ENCODE measurements around the gene UGT2B17. TPM values are rescaled to one million over a fixed set of nuclear protein-coding genes. Genes with fewer than 3 reads are reported as not detected.
"Not testable (repeated sequence)": the region's sequence is repeated elsewhere in the genome, so short reads cannot be mapped to it uniquely, and the experiment has no call there.

UGT2B17 gene
- polyA plus RNA-seq, result not detected

GRCh38 chr4:68576272-68577125 is at the start of gene UGT2B17:
Gene UGT2B17, minus strand, starts transcription at chr4:68576322. Its CDS starts 7,838 bp downstream, at chr4:68568484.
- H3K27me3 Mint-ChIP-seq (ENCODE audit: low read depth in 3 of 3), result peaks cover 0 to 2% (median 2%) of the 10 kb centered on the region in 3 donors
- peaks cover 0 to 23% (median 9%) of the 10 kb centered on the region in 6 donors for H3K9me3 Mint-ChIP-seq
- H3K36me3 Mint-ChIP-seq, result no peaks in the 10 kb centered on the region
- no peak within 1 kb of the TSS for H3K27ac Mint-ChIP-seq
- no peak within 1 kb of the TSS for H3K4me3 Mint-ChIP-seq
- DNase-seq, result no peak
- no peaks in the 10 kb centered on the region for H3K4me1 Mint-ChIP-seq

GRCh38 chr4:68622731-68623130 is 46.6 kb upstream of the UGT2B17 start:
- H3K27me3 Mint-ChIP-seq (ENCODE audit: low read depth in 3 of 3); H3K36me3 Mint-ChIP-seq; H3K27ac Mint-ChIP-seq; DNase-seq; H3K4me1 Mint-ChIP-seq; H3K9me3 Mint-ChIP-seq; H3K4me3 Mint-ChIP-seq: not testable (repeated sequence)

GRCh38 chr4:68617003-68617698 is 41.0 kb upstream of the UGT2B17 start:
- no peak overlapping the region for H3K27ac Mint-ChIP-seq
- H3K4me1 Mint-ChIP-seq, result no peaks in the 10 kb centered on the region
- H3K9me3 Mint-ChIP-seq, result peaks cover 0 to 6% (median 0%) of the 10 kb centered on the region in 6 donors
- no peak overlapping the region for H3K4me3 Mint-ChIP-seq
- no peak for DNase-seq
- peaks cover 0 to 2% (median 0%) of the 10 kb centered on the region in 3 donors for H3K27me3 Mint-ChIP-seq (ENCODE audit: low read depth in 3 of 3)
- H3K36me3 Mint-ChIP-seq, result no peaks in the 10 kb centered on the region

GRCh38 chr4:68615699-68616422 is 39.7 kb upstream of the UGT2B17 start:
- Mint-ChIP-seq H3K27me3 (ENCODE audit: low read depth in 3 of 3) (peaks cover 0 to 2% (median 0%) of the 10 kb centered on the region in 3 donors), H3K27ac (no peak overlapping the region)

GRCh38 chr4:68613752-68614151 is 37.6 kb upstream of the UGT2B17 start:
- Mint-ChIP-seq H3K4me1 (no peaks in the 10 kb centered on the region), H3K9me3 (peaks cover 0 to 11% (median 5%) of the 10 kb centered on the region in 6 donors), H3K4me3 (no peak overlapping the region), H3K27me3 (ENCODE audit: low read depth in 3 of 3) (peaks cover 0 to 2% (median 0%) of the 10 kb centered on the region in 3 donors), H3K36me3 (no peaks in the 10 kb centered on the region), H3K27ac (no peak overlapping the region)
- DNase-seq, result no peak

More at GRCh38 chr4:68615699-68616422, 39.7 kb upstream of the UGT2B17 start:
- Mint-ChIP-seq H3K4me1 (no peaks in the 10 kb centered on the region), H3K9me3 (peaks cover 0 to 9% (median 1%) of the 10 kb centered on the region in 6 donors), H3K4me3 (no peak overlapping the region), H3K36me3 (no peaks in the 10 kb centered on the region)
- no peak for DNase-seq

GRCh38 chr4:68606240-68606639 is 30.1 kb upstream of the UGT2B17 start:
- Mint-ChIP-seq H3K9me3 (peaks cover 0 to 13% (median 7%) of the 10 kb centered on the region in 6 donors), H3K4me1 (no peaks in the 10 kb centered on the region), H3K27me3 (ENCODE audit: low read depth in 3 of 3) (no peaks in the 10 kb centered on the region), H3K27ac (no peak overlapping the region), H3K36me3 (no peaks in the 10 kb centered on the region), H3K4me3 (no peak overlapping the region)
- no peak for DNase-seq

GRCh38 chr4:68599150-68599549 is 23.0 kb upstream of the UGT2B17 start:
- Mint-ChIP-seq H3K9me3 (peaks cover 0 to 7% (median 4%) of the 10 kb centered on the region in 6 donors), H3K4me1 (no peaks in the 10 kb centered on the region)

GRCh38 chr4:68597482-68597881 is 21.4 kb upstream of the UGT2B17 start:
- no peaks in the 10 kb centered on the region for H3K4me1 Mint-ChIP-seq
- no peak overlapping the region for H3K27ac Mint-ChIP-seq
- peaks cover 0 to 6% (median 4%) of the 10 kb centered on the region in 6 donors for H3K9me3 Mint-ChIP-seq
- H3K27me3 Mint-ChIP-seq (ENCODE audit: low read depth in 3 of 3), result peaks cover 0 to 2% (median 0%) of the 10 kb centered on the region in 3 donors
- H3K4me3 Mint-ChIP-seq, result no peak overlapping the region
- no peak for DNase-seq
- H3K36me3 Mint-ChIP-seq, result no peaks in the 10 kb centered on the region

More at GRCh38 chr4:68599150-68599549, 23.0 kb upstream of the UGT2B17 start:
- Mint-ChIP-seq H3K27me3 (ENCODE audit: low read depth in 3 of 3) (peaks cover 0 to 2% (median 0%) of the 10 kb centered on the region in 3 donors), H3K36me3 (no peaks in the 10 kb centered on the region), H3K27ac (no peak overlapping the region), H3K4me3 (no peak overlapping the region)
- no peak for DNase-seq

GRCh38 chr4:68594678-68595077 is 18.6 kb upstream of the UGT2B17 start:
- no peaks in the 10 kb centered on the region for H3K36me3 Mint-ChIP-seq
- H3K27me3 Mint-ChIP-seq (ENCODE audit: low read depth in 3 of 3), result peaks cover 0 to 2% (median 0%) of the 10 kb centered on the region in 3 donors
- H3K4me1 Mint-ChIP-seq, result no peaks in the 10 kb centered on the region
- peaks cover 0 to 10% (median 4%) of the 10 kb centered on the region in 6 donors for H3K9me3 Mint-ChIP-seq
- no peak for DNase-seq
- H3K4me3 Mint-ChIP-seq, result no peak overlapping the region
- H3K27ac Mint-ChIP-seq, result no peak overlapping the region

- Mint-ChIP-seq H3K4me1 (no peaks in the 10 kb centered on the region), H3K36me3 (no peaks in the 10 kb centered on the region), H3K9me3 (peaks cover 0 to 9% (median 4%) of the 10 kb centered on the region in 6 donors), H3K4me3 (no peak overlapping the region), H3K27me3 (ENCODE audit: low read depth in 3 of 3) (peaks cover 0 to 2% (median 0%) of the 10 kb centered on the region in 3 donors), H3K27ac (no peak overlapping the region)
- no peak for DNase-seq
Measured at GRCh38 chr4:68593112-68593511, 17.0 kb upstream of the UGT2B17 start.

- H3K36me3 Mint-ChIP-seq, result no peaks in the 10 kb centered on the region
- peaks cover 0 to 2% (median 0%) of the 10 kb centered on the region in 3 donors for H3K27me3 Mint-ChIP-seq (ENCODE audit: low read depth in 3 of 3)
- no peaks in the 10 kb centered on the region for H3K4me1 Mint-ChIP-seq
- no peak overlapping the region for H3K4me3 Mint-ChIP-seq
- H3K9me3 Mint-ChIP-seq, result peaks cover 0 to 9% (median 4%) of the 10 kb centered on the region in 6 donors
- no peak overlapping the region for H3K27ac Mint-ChIP-seq
- no peak for DNase-seq
Measured at GRCh38 chr4:68592673-68593072, 16.6 kb upstream of the UGT2B17 start.

- Mint-ChIP-seq H3K27ac (no peak overlapping the region), H3K4me1 (no peaks in the 10 kb centered on the region), H3K36me3 (no peaks in the 10 kb centered on the region), H3K4me3 (no peak overlapping the region), H3K27me3 (ENCODE audit: low read depth in 3 of 3) (no peaks in the 10 kb centered on the region), H3K9me3 (peaks cover 0 to 9% (median under 1%) of the 10 kb centered on the region in 6 donors)
- DNase-seq, result no peak
Measured at GRCh38 chr4:68591204-68591603, 15.1 kb upstream of the UGT2B17 start.

- H3K36me3 Mint-ChIP-seq, result no peaks in the 10 kb centered on the region
- H3K27ac Mint-ChIP-seq, result no peak overlapping the region
- H3K4me1 Mint-ChIP-seq, result no peaks in the 10 kb centered on the region
- peaks cover 0 to 9% (median under 1%) of the 10 kb centered on the region in 6 donors for H3K9me3 Mint-ChIP-seq
- no peaks in the 10 kb centered on the region for H3K27me3 Mint-ChIP-seq (ENCODE audit: low read depth in 3 of 3)
- DNase-seq, result no peak
- H3K4me3 Mint-ChIP-seq, result no peak overlapping the region
Measured at GRCh38 chr4:68589790-68590189, 13.7 kb upstream of the UGT2B17 start.

Measured in immature natural killer cell (primary cell).